HEK293T (cell line): ENCODE data around the gene PPARA.

ENCODE experiments used
- SP1 ChIP-seq: fragments of 450-650 bp; IDR thresholded peaks from 2 replicates; pipeline ENCODE4 v1.6.1; 2017
- SUZ12 ChIP-seq: fragments of 450-650 bp; IDR thresholded peaks from 2 replicates; pipeline ENCODE4 v1.6.1; 2016; ENCODE audit warnings: mild to moderate bottlenecking

DNA sequence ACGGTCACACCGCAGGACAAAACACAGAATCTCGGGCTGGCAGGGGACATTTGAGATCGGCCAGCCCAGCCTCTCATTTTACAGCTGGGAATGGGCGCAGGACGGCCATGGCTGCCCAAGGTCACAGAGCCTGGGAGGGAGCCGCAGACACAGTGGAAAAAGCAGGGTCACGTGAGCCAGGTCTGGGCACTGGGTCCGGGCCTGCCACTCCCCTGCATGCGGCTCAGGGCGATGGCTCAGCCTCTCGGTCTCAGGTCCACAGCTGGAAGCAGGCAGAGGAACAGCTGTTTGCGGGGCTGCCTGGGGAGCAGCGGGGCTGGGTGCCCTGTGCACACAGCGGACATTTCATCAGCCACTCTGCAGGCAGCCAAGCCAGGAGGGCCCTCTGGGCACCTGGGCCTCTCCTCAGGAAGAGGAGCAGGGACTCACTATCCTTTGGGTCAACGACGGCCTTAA is 10.4 kb upstream of the PPARA start:
- TF ChIP-seq SP1 (no peak), SUZ12 (no peak)
